NCI-H1436 (cell line): Measurements from ENCODE around the gene XRCC5.

ENCODE experiments used
- DNase-seq: peaks from one replicate; lab custom pipeline; 2025; lab: John Stamatoyannopoulos, UW

The XRCC5 gene

DNA sequence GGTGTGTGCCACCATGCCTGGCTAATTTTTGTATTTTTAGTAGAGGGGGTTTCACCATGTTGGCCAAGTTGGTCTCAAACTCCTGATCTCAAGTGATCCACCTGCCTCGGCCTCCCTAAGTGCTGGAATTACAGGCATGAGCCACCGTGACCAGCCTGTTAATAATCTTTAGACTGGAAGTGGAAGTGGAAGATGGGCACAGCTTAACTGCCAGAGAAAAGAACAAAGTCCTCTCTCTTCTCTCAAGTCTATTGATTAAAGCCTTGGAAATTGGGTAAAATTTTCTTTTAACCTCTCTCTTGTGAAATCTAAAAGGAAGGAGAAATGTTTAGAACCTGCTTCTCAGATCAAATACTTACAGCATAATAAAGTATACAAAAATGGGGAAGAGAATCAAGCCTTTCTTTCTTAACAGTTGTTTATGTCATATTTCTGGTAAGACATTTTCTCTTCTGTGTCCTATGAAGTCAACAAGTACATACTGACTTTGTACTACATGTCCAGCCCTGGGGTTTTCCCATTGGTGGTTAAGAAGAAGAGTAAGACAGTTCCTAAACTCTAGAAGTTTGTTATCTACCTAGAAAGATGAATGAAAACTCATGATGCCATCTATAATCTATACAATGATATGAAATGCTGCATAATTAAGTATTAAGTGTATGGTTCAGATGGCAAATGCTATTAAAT, 22.8 kb upstream of the XRCC5 start:
- no peak for DNase-seq

GRCh38 chr2:216090369-216090786, 18.8 kb upstream of the XRCC5 start:
- DNase-seq, result no peak

GRCh38 chr2:216092646-216093045, 16.5 kb upstream of the XRCC5 start:
- no peak for DNase-seq

- no peak for DNase-seq
Measured at GRCh38 chr2:216094701-216095100, 14.4 kb upstream of the XRCC5 start.

DNA sequence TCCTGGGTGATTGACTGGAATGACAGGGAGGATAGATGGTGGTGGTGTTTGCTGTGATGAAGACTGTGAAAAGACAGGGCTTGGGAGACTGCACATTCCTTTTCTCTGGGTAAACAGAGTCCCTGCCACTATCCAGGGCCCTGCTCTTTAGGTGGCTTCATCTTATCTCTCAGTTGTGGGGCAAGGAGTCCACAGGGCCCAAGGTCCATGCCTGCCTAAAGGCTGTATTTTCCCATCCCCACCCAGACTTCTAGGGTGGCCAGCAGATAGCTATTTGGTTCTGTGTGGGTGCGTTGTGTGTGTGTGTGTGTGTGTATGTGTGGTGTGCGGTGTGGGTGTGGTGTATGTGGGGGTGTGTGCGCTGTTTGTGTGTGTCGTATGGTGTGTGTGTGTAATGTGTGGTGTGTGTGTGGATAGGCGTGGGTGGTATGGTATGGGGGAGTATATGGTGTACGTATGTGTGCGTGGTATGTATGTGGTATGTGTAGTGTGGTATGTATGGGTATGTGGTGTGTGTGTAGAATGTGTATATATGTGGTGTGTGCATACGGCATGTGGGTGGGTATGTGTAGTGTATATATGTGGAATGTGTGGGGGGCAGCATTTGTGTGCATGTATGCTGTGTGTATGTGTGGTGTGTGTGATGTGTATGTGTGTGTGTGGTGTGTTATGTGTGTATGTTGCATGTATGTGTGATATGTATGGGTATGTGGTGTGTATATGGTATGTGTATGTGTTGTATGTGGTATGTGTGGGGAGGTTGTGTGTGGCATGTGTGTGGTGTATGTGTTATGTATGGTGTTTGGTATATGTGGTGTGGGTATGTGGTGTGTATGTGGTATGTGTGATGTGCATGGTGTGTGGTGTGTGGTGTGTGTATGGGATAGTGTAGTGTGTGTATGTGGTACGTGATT, 10.5 kb upstream of the XRCC5 start:
- DNase-seq, result no peak

DNA sequence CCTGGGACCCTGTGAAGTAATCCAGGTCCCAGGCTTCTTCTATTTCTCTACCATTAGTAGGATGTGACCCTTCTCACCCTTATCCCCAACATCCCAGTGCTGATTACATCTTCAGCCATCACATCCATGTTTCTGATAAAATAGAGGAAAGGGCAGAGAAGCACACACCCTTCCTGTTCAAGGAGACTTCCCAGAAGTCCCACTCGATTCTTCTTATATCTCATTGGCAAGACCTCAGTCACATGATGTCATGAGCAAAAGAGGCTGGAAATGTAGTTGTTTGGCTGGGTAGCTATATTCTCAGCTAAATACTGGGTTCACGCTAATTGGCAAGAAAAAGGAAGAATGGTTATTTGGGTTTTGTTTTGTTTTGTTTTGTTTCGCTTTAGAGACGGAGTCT, 8.0 kb upstream of the XRCC5 start:
- no peak for DNase-seq

DNA sequence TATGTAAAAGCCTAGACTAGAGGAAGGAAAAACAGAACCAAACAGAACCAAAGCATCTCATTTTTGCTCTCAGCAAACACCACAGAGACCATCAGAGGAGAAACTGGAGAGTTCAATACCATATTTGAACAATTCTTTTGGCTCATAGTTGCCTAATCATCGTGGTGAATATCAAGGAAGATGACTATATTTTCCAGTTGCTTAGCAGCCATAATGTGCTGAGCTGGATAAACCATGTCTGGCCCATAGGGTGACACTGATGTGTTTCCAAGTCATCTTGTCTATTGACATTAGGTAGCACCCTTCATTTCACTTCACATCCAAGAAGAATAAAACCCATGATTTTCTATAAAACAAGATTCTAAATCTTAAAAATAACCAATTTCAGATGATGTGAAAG, 5.9 kb upstream of the XRCC5 start:
- no peak for DNase-seq

- DNase-seq, result no peak
Measured at GRCh38 chr2:216104691-216105090, 4.5 kb upstream of the XRCC5 start.

DNA sequence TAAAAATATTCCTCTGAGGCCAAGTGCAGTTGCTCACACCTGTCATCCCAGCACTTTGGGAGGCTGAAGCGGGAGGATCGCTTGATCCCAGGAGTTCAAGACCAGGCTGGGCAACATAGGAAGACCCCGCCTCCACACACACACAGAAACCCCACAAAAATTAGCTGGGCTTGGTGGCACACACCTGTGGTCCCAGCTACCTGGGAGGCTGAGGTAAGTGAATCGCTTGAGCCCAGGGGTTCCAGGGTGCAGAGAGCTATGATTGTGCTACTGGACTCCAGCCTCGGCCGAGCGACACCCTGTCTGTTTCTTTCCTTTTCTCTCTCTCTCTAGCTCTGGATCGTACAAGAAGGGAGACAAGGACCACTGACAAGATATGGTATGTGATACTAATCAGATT, 1.8 kb upstream of the XRCC5 start:
- no peak for DNase-seq

DNA sequence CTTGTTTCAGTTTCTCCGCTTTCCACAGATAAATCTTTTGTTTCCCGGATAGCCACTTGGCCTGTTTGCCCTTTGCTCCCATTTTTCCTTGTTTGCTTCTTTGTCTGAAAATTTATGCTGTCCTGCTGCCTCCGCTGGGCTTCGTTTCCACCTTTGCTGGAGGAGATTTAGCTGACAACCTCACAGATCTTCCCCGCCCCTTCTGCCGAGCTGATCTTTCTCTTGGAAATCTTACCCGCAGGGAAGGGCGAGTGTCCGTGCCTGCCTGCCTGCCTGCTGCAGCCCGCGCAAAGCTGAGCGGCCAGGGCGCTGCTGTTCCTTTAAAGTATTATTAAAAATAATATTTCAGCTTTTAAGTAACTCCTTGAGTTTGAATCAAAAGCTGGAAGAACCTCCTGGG, 1.4 kb upstream of the XRCC5 start:
- DNase-seq, result no peak

GRCh38 chr2:216108310-216108966, 710 bp upstream of the XRCC5 start:
- no peak for DNase-seq

DNA sequence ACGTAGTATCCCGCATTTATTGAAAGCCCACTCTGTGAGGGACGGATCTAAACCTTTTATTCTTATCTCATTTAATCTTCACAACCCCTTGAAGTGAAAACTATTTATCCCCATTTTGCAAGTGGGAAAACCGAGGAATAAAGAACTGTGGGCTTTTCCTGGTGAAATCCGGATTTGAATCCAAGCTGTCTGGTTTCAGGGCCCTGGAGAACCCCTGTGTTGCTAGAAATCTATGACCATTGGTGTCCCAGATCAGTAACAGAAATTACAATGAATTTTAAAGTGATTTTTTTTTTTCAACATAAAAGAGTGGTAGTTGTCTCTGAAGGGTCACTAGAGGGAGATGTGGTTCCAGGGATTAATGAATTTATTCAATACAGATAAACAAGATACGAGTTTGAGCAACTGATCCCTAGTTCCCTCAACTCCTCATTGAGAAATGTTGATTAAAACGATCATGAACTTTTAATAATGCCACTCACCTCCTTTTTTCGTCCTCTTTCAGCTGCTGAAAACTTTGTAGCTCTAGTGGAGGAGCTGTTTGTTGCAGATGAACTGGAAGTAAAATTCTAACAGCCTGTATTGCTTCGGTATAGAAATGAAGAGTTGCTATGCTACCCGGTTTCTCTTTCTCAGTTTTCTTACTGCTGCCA, 940 bp downstream of the XRCC5 start:
- no peak for DNase-seq

- DNase-seq, result no peak
Measured at GRCh38 chr2:216110620-216111019, 1.5 kb downstream of the XRCC5 start.

GRCh38 chr2:216111122-216111521, 2.0 kb downstream of the XRCC5 start:
- no peak for DNase-seq

DNA sequence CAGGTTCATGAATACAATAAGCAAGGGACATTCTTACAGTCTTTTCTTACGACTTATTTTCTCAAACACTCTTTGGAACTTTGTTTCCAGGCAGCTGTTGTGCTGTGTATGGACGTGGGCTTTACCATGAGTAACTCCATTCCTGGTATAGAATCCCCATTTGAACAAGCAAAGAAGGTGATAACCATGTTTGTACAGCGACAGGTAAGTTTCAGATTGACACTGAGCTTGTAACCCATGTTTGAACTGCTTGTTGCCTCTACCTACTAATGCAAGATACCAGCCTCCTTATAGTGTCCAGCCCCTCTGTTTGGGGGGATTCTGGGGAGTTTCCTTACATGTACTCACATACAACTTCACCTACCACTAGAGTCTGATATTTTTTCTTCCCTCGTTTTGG, 3.8 kb downstream of the XRCC5 start:
- no peak for DNase-seq

- DNase-seq, result no peak
Measured at GRCh38 chr2:216113572-216113971, 4.4 kb downstream of the XRCC5 start.

GRCh38 chr2:216114382-216114713, 5.2 kb downstream of the XRCC5 start:
- DNase-seq, result no peak

- DNase-seq, result peak; percentile 99
Measured at GRCh38 chr2:216114714-216115531, 5.8 kb downstream of the XRCC5 start.

- DNase-seq, result no peak
Measured at GRCh38 chr2:216116418-216116817, 7.3 kb downstream of the XRCC5 start.

DNA sequence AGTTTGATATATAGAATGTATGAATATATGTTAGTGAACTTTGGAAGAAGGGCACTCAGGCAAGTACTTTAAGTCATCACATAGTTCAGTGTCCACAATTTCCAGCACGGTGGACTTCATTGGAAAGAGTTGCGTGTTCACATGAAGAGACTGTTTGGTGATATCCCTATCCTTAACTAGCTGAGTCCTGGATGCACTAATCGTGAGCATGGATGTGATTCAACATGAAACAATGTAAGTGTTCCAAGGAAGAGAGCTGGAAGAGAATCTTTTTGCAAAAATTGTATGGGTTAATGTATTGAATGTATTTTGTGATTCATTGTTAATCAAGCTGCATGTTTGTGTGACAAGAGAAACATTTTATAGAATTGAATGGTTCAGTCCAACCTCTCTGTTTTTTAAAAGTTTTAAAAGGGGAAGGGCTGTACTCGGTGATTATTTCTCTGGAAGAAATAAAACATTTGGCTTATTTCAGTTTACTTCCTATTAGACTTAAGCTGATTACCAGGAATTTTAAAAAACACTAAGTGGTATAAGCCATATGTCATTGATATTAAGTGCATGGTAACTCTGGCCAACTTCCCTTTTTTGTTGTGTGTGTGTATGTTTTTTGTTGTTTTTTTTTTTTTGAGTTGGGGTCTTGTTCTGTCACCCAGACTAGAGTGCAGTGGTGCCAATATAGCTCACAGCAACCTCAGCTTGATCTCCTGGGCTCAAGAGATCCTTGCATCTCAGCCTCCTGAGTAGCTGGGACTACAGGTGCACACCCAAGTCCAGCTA, 8.6 kb downstream of the XRCC5 start:
- DNase-seq, result no peak

- DNase-seq, result no peak
Measured at GRCh38 chr2:216118474-216118873, 9.3 kb downstream of the XRCC5 start.
